IPS-18a (cell line): Measurements from ENCODE around the gene ERMAP.
"Not testable (repeated sequence)": the region's sequence is repeated elsewhere in the genome, so short reads cannot be mapped to it uniquely, and the experiment has no call there.

Source experiments
- H3K27ac ChIP-seq: one replicate; pipeline ENCODE4 v1.5.1; 2013; ENCODE audit warnings: low read length
- H3K27me3 ChIP-seq: one replicate; pipeline ENCODE4 v1.6.1; 2013; ENCODE audit warnings: mild to moderate bottlenecking, low read length; ENCODE audit not compliant: control insufficient read depth, insufficient read depth
- H3K36me3 ChIP-seq: one replicate; pipeline ENCODE4 v1.6.1; 2013; ENCODE audit warnings: low read depth, low read length; ENCODE audit not compliant: control insufficient read depth
- H3K4me1 ChIP-seq: one replicate; pipeline ENCODE4 v1.6.1; 2013; ENCODE audit warnings: low read depth, low read length; ENCODE audit not compliant: control insufficient read depth
- H3K4me3 ChIP-seq: one replicate; pipeline ENCODE4 v1.5.1; 2013; ENCODE audit warnings: low read length
- H3K9ac ChIP-seq: one replicate; pipeline ENCODE4 v1.6.1; 2013; ENCODE audit warnings: mild to moderate bottlenecking, low read length, moderate library complexity
- H3K9me3 ChIP-seq: one replicate; pipeline ENCODE4 v1.6.1; 2013; ENCODE audit warnings: low read depth, low read length; ENCODE audit not compliant: control insufficient read depth

Gene ERMAP

DNA sequence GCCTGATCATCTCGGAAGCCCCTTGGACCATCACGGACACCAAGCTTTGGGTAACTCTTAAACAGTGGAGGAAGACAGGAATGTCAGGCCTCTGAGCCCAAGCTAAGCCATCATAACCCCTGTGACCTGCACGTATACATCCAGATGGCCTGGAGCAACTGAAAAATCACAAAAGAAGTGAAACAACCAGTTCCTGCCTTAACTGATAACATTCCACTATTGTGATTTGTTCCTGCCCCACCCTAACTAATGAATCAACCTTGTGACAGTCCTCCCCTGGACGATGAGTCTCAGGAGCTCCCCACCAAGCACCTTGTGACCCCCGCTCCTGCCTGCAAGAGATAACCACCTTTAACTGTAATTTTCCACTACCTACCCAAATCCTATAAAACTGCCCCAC is 42.4 kb downstream of the ERMAP start:
- H3K4me3 ChIP-seq, H3K9me3 ChIP-seq, H3K36me3 ChIP-seq, H3K4me1 ChIP-seq, H3K27ac ChIP-seq, H3K27me3 ChIP-seq, H3K9ac ChIP-seq: not testable (repeated sequence)

GRCh38 chr1:42860339-42861013 is 43.6 kb downstream of the ERMAP start:
- no peak overlapping the region for H3K4me3 ChIP-seq
- no peaks in the 10 kb centered on the region for H3K9me3 ChIP-seq
- H3K36me3 ChIP-seq, result no peaks in the 10 kb centered on the region
- no peak overlapping the region for H3K9ac ChIP-seq
- H3K4me1 ChIP-seq, result no peaks in the 10 kb centered on the region
- H3K27me3 ChIP-seq, result no peaks in the 10 kb centered on the region
- no peak overlapping the region for H3K27ac ChIP-seq

- Histone ChIP-seq H3K9me3 (no peaks in the 10 kb centered on the region), H3K36me3 (no peaks in the 10 kb centered on the region), H3K27me3 (no peaks in the 10 kb centered on the region), H3K4me3 (no peak overlapping the region), H3K4me1 (no peaks in the 10 kb centered on the region), H3K27ac (no peak overlapping the region), H3K9ac (no peak overlapping the region)
Observed at GRCh38 chr1:42861014-42861399, 44.1 kb downstream of the ERMAP start.

DNA sequence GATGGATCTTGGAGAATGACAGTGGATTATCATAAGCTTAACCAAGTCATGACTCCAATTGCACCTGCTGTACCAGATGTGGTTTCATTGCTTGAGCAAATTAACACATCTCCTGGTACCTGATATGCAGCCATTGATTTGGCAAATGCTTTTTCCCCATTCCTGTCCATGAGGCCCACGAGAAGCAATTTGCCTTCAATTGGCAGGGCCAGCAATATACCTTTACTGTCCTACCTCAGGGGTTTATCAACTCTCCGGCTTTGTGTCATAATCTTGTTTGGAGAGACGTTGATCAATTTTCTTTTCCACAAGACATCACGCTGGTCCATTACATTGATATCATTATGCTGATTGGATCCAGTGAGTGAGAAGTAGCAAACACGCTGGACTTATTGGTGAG is 49.6 kb downstream of the ERMAP start:
- Histone ChIP-seq H3K4me3 (no peak overlapping the region), H3K36me3 (no peaks in the 10 kb centered on the region)

DNA sequence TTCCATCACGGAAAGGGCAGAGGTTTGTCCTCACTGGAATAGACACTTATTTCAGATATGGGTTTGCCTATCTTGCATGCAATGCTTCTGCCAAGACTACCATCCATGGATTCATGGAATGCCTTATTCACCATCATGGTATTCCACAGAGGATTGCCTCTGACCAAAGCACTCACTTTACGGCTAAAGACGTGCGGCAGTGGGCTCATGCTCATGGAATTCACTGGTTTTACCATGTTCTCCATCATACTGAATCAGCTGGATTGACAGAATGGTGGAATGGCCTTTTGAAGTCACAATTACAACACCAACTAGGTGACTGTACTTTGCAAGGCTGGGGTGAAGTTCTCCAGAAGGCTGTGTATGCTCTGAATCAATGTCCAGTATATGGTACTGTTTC is 51.5 kb downstream of the ERMAP start:
- H3K27ac ChIP-seq, H3K4me1 ChIP-seq, H3K9me3 ChIP-seq, H3K4me3 ChIP-seq, H3K27me3 ChIP-seq, H3K9ac ChIP-seq, H3K36me3 ChIP-seq: not testable (repeated sequence)

More for the DNA sequence above, 49.6 kb downstream of the ERMAP start:
- Histone ChIP-seq H3K27ac (no peak overlapping the region), H3K4me1 (no peaks in the 10 kb centered on the region), H3K9ac (no peak overlapping the region), H3K9me3 (no peaks in the 10 kb centered on the region), H3K27me3 (no peaks in the 10 kb centered on the region)

GRCh38 chr1:42869254-42869653 is 52.3 kb downstream of the ERMAP start:
- H3K9me3 ChIP-seq, H3K4me3 ChIP-seq, H3K4me1 ChIP-seq, H3K27me3 ChIP-seq, H3K27ac ChIP-seq, H3K36me3 ChIP-seq, H3K9ac ChIP-seq: not testable (repeated sequence)

DNA sequence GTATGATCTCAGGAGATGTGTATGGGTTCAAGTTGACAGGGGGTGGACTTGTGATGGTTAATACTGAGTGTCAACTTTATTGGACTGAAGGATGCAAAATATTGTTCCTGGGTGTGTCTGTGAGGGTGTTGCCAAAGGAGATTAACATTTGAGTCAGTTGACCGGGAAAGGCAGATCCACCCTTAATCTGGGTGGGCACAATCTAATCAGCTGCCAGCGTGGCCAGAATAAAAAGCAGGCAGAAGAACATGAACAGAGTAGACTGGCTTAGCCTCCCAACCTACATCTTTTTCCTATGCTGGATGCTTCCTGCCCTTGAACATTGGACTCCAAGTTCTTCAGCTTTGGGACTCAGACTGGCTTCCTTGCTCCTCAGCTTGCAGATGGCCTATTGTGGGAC is 52.8 kb downstream of the ERMAP start:
- H3K9me3 ChIP-seq, H3K27ac ChIP-seq, H3K36me3 ChIP-seq, H3K27me3 ChIP-seq, H3K4me1 ChIP-seq, H3K4me3 ChIP-seq, H3K9ac ChIP-seq: not testable (repeated sequence)

DNA sequence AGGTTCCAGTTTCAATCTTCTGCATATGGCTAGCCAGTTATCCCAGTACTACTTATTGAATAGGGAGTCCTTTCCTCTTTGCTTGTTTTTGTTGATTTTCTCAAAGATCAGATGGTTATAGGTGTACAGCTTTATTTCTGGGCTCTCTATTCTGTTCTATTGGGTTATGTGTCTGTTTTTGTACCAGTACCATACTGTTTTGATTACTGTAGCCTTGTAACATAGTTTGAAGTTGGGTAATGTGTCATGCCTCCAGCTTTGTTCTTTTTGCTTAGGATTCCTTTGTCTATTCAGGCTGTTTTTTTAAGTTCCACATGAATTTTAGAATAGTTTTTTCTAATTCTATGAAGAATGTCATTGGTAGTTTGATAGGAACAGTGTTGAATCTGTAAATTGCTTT is 56.2 kb downstream of the ERMAP start:
- not testable (repeated sequence) for H3K27me3 ChIP-seq, H3K9ac ChIP-seq, H3K4me3 ChIP-seq, H3K27ac ChIP-seq, H3K36me3 ChIP-seq, H3K9me3 ChIP-seq, H3K4me1 ChIP-seq

DNA sequence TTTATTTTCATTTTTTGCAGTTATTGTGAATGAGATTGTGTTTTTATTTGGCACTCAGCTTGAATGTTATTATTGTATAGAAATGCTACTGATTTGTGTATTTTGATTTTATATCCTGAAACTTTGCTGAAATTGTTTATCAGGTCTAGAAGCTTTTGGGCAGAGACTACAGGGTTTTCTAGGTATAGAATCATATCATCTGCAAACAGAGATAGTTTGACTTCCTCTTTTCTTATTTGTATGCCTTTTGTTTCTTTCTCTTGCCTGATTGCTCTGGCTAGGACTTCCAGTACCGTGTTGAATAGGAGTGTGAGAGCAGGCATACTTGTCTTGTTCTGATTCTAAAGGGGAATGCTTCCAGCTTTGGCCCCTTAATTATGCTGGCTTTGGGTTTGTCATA is 56.7 kb downstream of the ERMAP start:
- H3K9ac ChIP-seq, result no peak overlapping the region
- H3K4me1 ChIP-seq, result peaks cover 5% of the 10 kb centered on the region
- no peaks in the 10 kb centered on the region for H3K36me3 ChIP-seq
- H3K9me3 ChIP-seq, result no peaks in the 10 kb centered on the region
- H3K4me3 ChIP-seq, result no peak overlapping the region
- no peaks in the 10 kb centered on the region for H3K27me3 ChIP-seq
- H3K27ac ChIP-seq, result no peak overlapping the region

GRCh38 chr1:42876009-42876408 is 59.1 kb downstream of the ERMAP start:
- Histone ChIP-seq H3K9me3 (no peaks in the 10 kb centered on the region), H3K36me3 (no peaks in the 10 kb centered on the region), H3K27me3 (no peaks in the 10 kb centered on the region), H3K9ac (no peak overlapping the region), H3K4me3 (no peak overlapping the region), H3K27ac (no peak overlapping the region), H3K4me1 (peaks cover 5% of the 10 kb centered on the region)

DNA sequence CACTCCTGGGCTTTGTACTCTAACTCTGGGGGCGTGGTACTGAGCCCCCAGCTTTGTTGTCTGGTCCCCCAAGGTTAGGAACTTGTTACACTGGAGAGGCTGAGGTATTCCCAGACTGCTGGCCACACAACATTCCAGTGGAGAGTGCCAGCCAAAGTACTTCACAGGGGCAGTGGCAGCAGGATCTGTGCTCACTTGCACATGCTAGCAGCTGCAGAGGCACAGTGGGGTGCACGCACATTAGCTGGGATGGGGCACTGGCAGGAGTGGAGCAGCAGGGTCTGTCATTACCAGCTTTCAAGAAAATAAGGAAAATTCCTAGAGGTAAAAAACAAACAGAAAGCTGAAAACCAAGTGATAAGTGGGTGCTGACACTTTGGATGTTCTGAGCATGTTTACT is 60.5 kb downstream of the ERMAP start:
- no peak overlapping the region for H3K9ac ChIP-seq
- H3K36me3 ChIP-seq, result no peaks in the 10 kb centered on the region
- H3K9me3 ChIP-seq, result no peaks in the 10 kb centered on the region
- no peak overlapping the region for H3K4me3 ChIP-seq
- H3K4me1 ChIP-seq, result peaks cover 5% of the 10 kb centered on the region
- no peaks in the 10 kb centered on the region for H3K27me3 ChIP-seq
- no peak overlapping the region for H3K27ac ChIP-seq

GRCh38 chr1:42880384-42880783 is 63.5 kb downstream of the ERMAP start:
- Histone ChIP-seq H3K36me3 (no peaks in the 10 kb centered on the region), H3K27ac (no peak overlapping the region), H3K9ac (no peak overlapping the region), H3K27me3 (no peaks in the 10 kb centered on the region), H3K4me1 (peaks cover 5% of the 10 kb centered on the region), H3K4me3 (no peak overlapping the region), H3K9me3 (no peaks in the 10 kb centered on the region)
